Measurements from ENCODE around the gene TCFL5.
A peak's percentile ranks its signal among the peaks of the same experiment; 100 is the strongest.

Gene TCFL5

GRCh38 chr20:62861726-62862336 lies at the start of gene TCFL5:
TCFL5 (minus strand) TSS chr20:62861822; CDS start chr20:62861670, 152 bp downstream.
- DNase-seq (ENCODE audit: low read depth in 3 of 3), result peak; percentile 84 to 93 (median 86)

DNA sequence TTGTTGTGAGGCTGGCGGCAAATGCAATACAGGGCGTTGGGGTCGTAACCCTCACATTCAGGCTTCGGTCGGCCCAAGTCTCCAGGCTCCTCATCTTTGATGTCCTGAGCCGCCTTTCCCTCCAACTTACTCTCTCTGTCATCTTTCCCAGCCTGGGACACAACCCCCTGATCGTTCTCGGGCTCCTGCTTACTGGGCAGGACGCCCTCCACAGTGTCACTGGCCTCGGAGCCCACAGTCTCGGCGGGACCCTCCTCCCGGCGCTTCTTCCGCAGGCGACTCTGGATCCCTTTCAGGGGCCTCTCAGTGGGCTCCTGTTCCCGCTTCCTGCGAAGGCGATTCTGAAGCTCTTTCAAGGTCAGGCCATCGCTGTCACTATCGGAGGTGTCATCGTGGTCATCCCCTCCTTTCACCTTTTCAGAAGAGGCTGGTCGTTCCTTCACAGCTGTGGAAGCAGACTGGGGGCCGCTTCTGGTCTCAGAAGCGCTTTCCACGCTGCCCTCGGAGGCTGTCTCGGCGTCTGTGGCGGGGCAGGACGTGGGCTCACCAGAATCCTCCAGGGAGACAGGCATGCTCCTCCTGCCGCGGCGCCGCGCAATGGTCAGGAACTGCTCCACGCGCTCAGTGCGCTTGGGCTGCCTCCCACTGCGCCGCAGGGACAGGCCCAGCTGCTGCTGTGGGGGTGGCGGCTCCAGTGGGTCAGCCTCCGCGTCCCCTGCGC lies 49.3 kb upstream of the TCFL5 start:
- DNase-seq (ENCODE audit: low read depth in 3 of 3), result no peak

DNA sequence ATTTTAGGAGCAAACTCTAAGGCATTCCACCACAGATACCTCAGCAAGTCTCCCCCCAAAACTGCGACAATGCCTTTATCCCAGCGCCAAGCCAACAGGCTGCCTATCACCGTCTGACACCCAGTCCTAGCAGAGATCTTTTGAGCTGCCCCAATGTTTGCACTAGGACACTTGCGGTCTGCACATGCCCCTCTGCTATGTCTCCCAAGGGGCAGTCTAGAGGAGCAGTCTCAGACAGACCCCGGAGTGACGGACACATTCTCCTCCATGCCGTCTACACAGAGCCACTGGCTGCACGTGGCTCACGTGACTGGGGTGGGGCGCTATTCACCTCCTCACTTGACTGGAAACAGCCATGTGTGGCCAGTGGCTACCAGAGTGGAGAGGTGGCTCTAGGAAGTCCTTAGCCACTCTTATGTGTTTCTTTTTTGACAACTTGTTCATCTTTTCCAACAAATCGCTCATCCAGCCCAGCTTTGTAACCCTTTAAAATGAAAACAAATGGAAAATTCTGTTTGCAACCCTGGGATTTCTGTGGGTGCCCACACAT lies 48.7 kb upstream of the TCFL5 start:
- DNase-seq (ENCODE audit: low read depth in 3 of 3), result no peak

DNA sequence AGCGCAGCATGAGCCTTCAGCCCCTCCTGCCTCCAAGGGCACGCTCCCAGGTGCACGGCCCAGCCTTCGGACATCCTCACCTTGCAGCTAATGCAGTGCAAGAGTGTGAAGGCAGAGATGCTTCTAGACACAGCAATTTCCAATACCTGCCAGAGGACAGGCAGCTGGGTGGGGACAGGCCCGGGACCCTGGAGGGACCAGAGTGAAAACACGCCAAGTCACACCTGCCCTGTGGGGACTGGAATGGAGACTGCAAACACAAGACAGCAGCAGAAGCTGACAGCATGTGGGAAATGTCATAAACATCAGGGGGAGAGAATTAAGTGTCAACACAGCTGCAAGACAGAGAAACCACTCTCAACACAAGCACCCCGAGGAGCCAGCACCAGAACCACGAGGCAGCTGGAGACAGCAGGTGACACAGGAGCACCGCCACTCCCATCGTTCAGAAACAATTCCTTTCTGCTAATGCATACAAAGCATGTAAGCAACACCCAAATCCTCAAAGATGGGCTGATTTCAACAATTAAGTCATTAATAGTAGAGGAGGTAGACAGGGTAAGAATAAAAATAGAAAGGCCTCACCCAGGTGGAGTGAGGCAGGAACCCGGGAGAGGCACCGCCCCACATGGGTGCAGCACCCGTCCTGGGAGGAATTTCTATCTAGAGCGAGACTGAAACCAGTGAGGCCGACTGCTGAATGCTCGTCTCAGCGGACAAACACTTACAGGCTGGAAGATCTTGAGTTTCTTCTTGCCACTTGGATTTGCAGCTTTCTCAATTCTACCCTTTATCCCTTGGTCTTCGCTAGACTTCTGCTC lies 47.6 kb upstream of the TCFL5 start:
- DNase-seq (ENCODE audit: low read depth in 3 of 3), result no peak

GRCh38 chr20:62907384-62908317 lies 46.0 kb upstream of the TCFL5 start:
- DNase-seq (ENCODE audit: low read depth in 3 of 3), result no peak

DNA sequence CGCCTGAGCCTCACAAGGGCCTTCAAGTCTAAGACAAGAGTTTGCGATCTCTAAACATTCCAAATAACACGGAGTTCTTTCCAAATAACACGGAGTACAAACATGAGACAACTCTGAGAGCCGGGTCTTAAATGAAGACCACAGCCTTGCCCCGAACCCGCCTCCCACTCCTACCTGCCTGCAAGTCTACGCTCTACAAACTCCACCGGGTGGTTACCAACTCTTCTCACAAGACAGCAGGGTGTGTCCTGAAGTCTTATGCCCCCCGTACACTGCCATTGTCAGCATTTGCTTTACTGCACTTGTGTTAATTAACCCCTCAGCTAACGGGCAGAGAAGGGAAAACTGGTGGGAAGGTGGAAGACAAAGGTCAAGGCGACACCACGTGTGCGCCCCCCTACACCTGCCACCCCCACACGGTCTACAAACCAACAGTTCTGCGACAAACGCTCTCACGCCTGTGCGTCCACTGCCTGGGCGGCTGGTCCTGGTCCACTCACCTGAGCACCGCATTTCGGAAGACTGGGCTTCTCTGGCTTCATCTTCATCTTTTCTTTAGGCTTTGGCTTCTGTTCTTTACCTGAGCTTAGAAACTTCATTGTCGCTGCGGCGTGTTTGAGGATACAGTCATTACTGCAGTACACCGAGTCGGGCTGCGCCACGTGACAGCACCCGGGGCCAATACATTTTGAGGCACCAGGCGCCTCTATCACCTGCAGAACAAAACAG lies 45.2 kb upstream of the TCFL5 start:
- no peak for DNase-seq (ENCODE audit: low read depth in 3 of 3)

GRCh38 chr20:62906209-62906608 lies 44.6 kb upstream of the TCFL5 start:
- no peak for DNase-seq (ENCODE audit: low read depth in 3 of 3)

GRCh38 chr20:62905536-62906117 lies 44.0 kb upstream of the TCFL5 start:
- DNase-seq (ENCODE audit: low read depth in 3 of 3), result no peak

DNA sequence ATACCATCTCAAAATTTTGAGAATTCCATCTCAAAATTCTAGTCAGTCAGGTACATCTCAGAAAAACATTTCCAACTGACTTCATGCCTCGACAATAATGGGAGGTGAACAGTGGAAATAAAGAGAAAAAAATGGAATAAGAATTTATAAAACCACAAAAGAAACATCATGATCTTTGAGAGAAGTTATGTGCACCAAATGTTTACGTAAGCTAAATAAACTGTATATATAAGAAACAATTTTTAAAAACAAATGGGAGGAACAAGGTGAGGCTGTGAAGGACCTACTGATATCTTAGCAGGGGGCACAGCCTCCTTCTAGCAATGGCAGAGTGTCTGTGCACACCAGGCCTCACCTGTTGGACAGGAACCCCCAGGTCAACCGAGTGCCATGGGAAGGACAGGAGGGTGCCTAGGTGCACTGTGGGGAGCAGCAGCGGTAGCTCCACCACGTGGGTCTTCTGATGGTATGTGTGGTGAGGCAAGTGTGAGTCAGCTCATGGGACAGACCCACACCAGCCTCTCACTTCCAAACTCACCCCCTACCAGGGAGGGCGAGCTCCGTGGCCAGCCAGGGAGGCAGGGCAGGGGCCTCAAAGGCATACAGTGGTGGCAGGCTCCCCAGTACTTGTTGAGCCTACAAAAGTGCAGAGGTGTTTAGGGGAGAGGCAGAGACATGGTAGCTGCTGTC lies 41.4 kb upstream of the TCFL5 start:
- DNase-seq (ENCODE audit: low read depth in 3 of 3), result no peak

- DNase-seq (ENCODE audit: low read depth in 3 of 3), result no peak
These were observed 40.3 kb upstream of the TCFL5 start for GRCh38 chr20:62901891-62902290.

DNA sequence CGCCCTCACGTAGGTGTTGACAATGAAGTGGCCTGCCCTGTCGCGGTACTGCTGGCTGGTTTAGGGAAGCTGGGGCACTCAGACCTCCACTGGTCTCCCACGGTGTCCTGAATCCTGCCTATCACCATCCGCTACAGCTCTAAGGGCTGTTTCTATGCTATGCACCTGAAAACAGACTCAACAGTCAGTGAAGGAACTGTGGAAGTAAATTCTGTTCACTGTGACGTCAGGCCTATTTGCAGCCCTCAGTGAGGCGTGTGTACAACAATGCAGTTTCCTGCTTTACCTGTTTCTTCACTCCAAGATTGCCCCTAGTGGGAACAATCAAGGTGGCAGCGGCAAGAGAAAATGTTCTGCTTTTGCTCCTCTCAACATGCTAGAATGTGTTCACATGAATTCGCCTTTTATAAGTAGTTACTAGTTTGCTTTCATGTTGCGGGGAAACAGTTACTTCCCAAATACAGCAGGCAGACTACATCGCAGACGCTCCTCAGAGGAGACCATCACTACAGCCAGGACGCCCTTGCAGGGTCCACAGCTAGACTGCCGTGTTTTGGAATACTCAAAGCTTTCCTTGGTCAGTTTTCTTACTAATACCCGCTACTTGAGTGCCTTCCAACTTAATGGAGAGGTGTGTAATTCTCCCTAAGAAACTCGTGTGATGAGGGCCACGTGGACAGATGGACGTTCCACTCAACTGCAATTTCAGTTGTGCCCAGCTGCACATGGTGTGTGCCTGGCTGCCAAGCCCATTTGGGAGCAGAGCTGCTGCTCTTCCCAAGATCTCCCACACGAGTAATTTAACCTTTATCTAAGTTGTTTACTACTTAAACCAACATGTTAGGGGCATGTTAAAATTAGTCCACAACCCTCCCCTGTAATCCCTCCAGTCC lies 39.3 kb upstream of the TCFL5 start:
- DNase-seq (ENCODE audit: low read depth in 3 of 3), result no peak

- DNase-seq (ENCODE audit: low read depth in 3 of 3), result peak; percentile 44 to 68 (median 48)
These were observed 38.5 kb upstream of the TCFL5 start for GRCh38 chr20:62900052-62900691.

GRCh38 chr20:62899633-62900051 lies 38.0 kb upstream of the TCFL5 start:
- no peak for DNase-seq (ENCODE audit: low read depth in 3 of 3)

- DNase-seq (ENCODE audit: low read depth in 3 of 3), result peak in 1 of 3 experiments; percentile 54
These were observed 37.5 kb upstream of the TCFL5 start for GRCh38 chr20:62898970-62899632.

DNA sequence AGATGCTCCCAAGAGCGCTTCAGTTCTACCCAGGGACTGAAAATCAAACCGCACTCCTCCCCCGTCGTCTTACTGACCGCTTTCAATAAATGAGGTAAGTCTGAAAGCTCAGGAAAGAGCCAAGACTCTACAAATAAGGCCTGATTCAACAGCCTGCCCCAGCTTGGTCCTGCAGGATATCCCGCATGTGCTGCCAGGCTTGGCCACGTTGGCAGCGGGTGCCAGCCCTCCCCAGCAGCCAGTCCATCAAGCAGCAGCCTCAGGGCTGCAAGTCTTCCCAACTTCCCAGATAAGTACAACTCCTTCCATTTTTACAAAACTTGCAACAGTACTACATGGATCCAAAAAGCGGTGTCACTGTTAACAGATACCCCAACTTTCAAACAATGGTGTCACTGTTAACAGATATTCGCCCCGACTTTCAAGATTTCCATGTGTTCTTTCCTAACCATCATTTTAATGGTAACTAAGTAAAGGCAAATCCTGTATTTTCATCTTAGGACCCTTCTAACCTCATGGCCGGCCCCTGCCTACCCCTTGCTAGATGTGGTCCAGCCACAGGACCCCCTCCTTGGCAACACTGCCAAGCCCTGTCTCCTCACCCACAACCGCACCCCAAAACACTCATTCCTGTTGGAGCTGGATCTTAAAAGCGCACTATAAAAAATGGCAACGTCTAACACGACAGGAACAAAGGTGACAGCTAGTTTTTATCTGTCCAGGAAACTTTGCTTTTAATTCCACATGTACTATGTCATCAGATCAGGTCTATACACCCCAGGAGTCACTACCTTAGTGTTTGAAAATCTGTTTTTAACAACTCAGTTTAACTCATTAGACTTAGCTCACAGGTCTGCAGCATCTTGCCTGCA lies 36.7 kb upstream of the TCFL5 start:
- DNase-seq (ENCODE audit: low read depth in 3 of 3), result no peak

- DNase-seq (ENCODE audit: low read depth in 3 of 3), result no peak
These were observed 36.0 kb upstream of the TCFL5 start for GRCh38 chr20:62897666-62898065.

Measured in stimulated activated CD4-positive, alpha-beta T cell treated with anti-CD3 and anti-CD28 coated beads, TNF-alpha, amount 100 ng/mL, for 24 hours (primary cell).